ENCODE results near the gene FEM1B.

FEM1B gene

DNA sequence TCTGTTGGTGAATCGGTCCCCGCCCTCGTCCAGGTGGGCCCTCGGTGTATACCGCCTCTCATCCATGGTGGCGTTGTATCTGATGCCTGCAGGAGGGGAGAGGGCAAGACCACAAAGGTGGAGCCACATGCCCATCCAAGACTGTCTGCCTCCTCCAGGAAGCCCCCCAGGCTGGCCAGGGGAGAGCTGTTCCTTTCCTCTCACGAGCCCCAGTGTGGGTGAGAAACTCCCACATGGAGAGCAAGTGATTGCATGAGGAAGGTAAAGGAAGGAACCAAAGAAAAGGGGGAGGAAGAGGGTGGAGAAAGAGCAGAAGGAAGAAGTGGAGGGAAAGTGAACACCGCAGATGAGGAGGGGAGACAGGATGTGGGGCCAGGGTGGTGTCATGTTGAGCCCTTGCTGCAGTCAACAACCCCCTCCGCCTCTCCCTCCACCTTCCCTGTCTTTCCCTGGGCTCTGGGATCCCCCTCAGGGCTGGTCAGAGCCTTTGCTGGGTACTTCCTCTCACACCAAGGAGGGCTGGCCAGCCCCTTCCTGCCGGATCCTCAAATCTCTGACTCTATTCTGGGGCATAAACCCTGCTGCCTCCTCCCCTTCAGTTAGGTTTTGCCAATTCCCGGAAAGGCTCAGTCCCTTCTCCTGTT lies 49.3 kb downstream of the FEM1B start:
- Histone ChIP-seq H3K27ac (no peak overlapping the region), H3K9me3 (no peaks in the 10 kb centered on the region), H3K36me3 (no peaks in the 10 kb centered on the region), H3K4me1 (ENCODE audit: control insufficient read depth in 1 of 2, insufficient read depth in 1 of 2, low read depth in 1 of 2, low read length in 1 of 2) (peaks cover 0 to 3% of the 10 kb centered on the region in 2 experiments), H3K27me3 (peaks cover 5% of the 10 kb centered on the region), H3K4me3 (ENCODE audit: low read depth in 1 of 2, low read length in 1 of 2) (no peak overlapping the region)
- TF ChIP-seq CTCF (IDR thresholded peaks at IDR 0.05): no peak

DNA sequence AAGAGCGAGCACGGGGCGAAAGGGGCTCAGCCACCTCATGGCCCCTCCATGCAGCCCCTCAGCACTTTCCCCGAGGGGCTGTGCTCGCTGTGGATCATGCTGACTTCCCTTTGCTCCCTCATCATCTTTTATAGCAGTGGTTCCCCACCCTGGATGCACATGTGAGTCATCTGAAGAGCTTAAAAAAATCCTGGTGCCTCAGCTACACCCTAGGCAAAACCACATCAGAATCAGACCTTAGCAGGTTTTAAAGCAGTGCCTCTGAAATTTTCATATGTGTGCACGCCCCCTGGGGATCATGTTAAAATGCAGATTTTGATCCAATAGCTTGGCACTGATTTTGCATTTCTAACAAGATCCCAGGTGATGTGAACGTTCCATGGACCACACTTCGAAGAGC lies 50.9 kb downstream of the FEM1B start:
- Histone ChIP-seq H3K27me3 (peaks cover 12% of the 10 kb centered on the region), H3K36me3 (no peaks in the 10 kb centered on the region)
- no peak for TF ChIP-seq CTCF (IDR thresholded peaks at IDR 0.05)

DNA sequence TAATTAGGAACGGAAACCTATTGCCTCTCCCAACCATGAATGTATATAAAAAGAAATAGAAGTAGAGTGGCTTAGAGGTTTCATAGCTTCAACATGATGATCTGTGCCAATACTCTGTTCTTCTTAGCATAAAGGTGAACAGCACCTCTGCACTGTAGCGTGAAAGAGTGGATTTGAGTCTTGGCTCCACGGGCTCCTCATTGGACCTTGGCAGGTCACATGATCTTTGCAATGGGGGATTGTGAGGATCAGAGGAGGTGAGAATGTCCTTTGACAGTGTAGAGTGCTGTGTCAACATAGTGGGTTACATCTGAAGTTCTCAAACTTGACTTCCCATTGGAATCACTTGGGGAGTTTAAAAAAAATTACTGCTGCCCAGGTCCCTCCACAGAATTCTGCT lies 51.4 kb downstream of the FEM1B start:
- no peak for TF ChIP-seq CTCF (IDR thresholded peaks at IDR 0.05)
- no peaks in the 10 kb centered on the region for H3K9me3 ChIP-seq
- H3K27ac ChIP-seq: no peak overlapping the region
- H3K36me3 ChIP-seq: no peaks in the 10 kb centered on the region
- peaks cover 18% of the 10 kb centered on the region for H3K27me3 ChIP-seq
- peaks cover 0 to 3% of the 10 kb centered on the region in 2 experiments for H3K4me1 ChIP-seq (ENCODE audit: control insufficient read depth in 1 of 2, insufficient read depth in 1 of 2, low read depth in 1 of 2, low read length in 1 of 2)
- H3K4me3 ChIP-seq (ENCODE audit: low read depth in 1 of 2, low read length in 1 of 2): no peak overlapping the region

More for the DNA sequence above, 50.9 kb downstream of the FEM1B start:
- Histone ChIP-seq H3K4me1 (ENCODE audit: control insufficient read depth in 1 of 2, insufficient read depth in 1 of 2, low read depth in 1 of 2, low read length in 1 of 2) (peaks cover 0 to 3% of the 10 kb centered on the region in 2 experiments), H3K4me3 (ENCODE audit: low read depth in 1 of 2, low read length in 1 of 2) (no peak overlapping the region), H3K27ac (no peak overlapping the region), H3K9me3 (no peaks in the 10 kb centered on the region)

- Histone ChIP-seq H3K27me3 (peaks cover 30% of the 10 kb centered on the region), H3K9me3 (no peaks in the 10 kb centered on the region), H3K4me1 (ENCODE audit: control insufficient read depth in 1 of 2, insufficient read depth in 1 of 2, low read depth in 1 of 2, low read length in 1 of 2) (peaks cover 0 to 3% of the 10 kb centered on the region in 2 experiments), H3K4me3 (ENCODE audit: low read depth in 1 of 2, low read length in 1 of 2) (no peak overlapping the region), H3K36me3 (no peaks in the 10 kb centered on the region), H3K27ac (no peak overlapping the region)
- no peak for TF ChIP-seq CTCF (IDR thresholded peaks at IDR 0.05)
Observed at GRCh38 chr15:68330416-68330815, 52.9 kb downstream of the FEM1B start.

DNA sequence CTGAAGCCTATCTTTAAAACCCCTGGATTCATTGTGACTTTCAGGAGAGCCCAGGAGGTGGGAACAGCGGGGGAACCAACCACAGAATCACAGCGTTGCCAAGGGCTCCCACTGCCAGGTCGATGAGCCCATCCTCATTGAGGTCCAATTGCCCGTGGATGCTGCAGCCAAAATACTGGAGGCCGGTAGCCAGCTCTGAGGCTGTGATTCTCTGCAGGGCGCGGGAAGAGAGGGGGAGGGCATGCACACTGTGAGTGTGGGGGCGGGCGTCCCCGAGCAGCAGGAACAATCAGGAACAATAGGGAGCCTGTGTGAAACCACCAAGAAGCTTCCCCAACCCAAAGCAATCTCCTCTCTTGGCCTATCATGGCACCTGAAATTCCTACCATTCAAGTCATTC lies 53.4 kb downstream of the FEM1B start:
- H3K9me3 ChIP-seq: no peaks in the 10 kb centered on the region
- H3K27ac ChIP-seq: no peak overlapping the region
- no peaks in the 10 kb centered on the region for H3K36me3 ChIP-seq
- no peak for TF ChIP-seq CTCF (IDR thresholded peaks at IDR 0.05)
- H3K4me3 ChIP-seq (ENCODE audit: low read depth in 1 of 2, low read length in 1 of 2): no peak overlapping the region
- peaks cover 0 to 3% of the 10 kb centered on the region in 2 experiments for H3K4me1 ChIP-seq (ENCODE audit: control insufficient read depth in 1 of 2, insufficient read depth in 1 of 2, low read depth in 1 of 2, low read length in 1 of 2)
- H3K27me3 ChIP-seq: peaks cover 30% of the 10 kb centered on the region
